Measurements from ENCODE around the gene KRTAP19-3.
"Not testable (repeated sequence)": the region's sequence is repeated elsewhere in the genome, so short reads cannot be mapped to it uniquely, and the experiment has no call there.

Gene KRTAP19-3

GRCh38 chr21:30491963-30492428 is at the start of gene KRTAP19-3:
Gene KRTAP19-3 (minus strand): TSS chr21:30492013. CDS start chr21:30491957, 56 bp downstream.
- DNase-seq (ENCODE audit: low read depth), result no peak

GRCh38 chr21:30518876-30519275 is 27.1 kb upstream of the KRTAP19-3 start:
- DNase-seq (ENCODE audit: low read depth), result no peak

GRCh38 chr21:30515681-30516080 is 23.9 kb upstream of the KRTAP19-3 start:
- DNase-seq (ENCODE audit: low read depth), result no peak

GRCh38 chr21:30505621-30506205 is 13.9 kb upstream of the KRTAP19-3 start:
- DNase-seq (ENCODE audit: low read depth), result not testable (repeated sequence)

- no peak for DNase-seq (ENCODE audit: low read depth)
Observed at GRCh38 chr21:30502041-30502440, 10.2 kb upstream of the KRTAP19-3 start, which contains the start of gene KRTAP19-5. Gene KRTAP19-5 (minus strand): TSS chr21:30502141. CDS start chr21:30502090, 51 bp downstream.

- no peak for DNase-seq (ENCODE audit: low read depth)
Observed at GRCh38 chr21:30497065-30497464, 5.3 kb upstream of the KRTAP19-3 start, which contains the start of gene KRTAP19-4. Gene KRTAP19-4 (minus strand): TSS chr21:30497165. CDS start chr21:30497110, 55 bp downstream.

- DNase-seq (ENCODE audit: low read depth), result no peak
Observed at GRCh38 chr21:30487336-30487735, 4.5 kb downstream of the KRTAP19-3 start, which contains the start of gene KRTAP19-2. Gene KRTAP19-2 (minus strand): TSS chr21:30487436. CDS start chr21:30487348, 88 bp downstream.

- DNase-seq (ENCODE audit: low read depth), result no peak
Observed at GRCh38 chr21:30486180-30486579, 5.6 kb downstream of the KRTAP19-3 start.

- no peak for DNase-seq (ENCODE audit: low read depth)
Observed at GRCh38 chr21:30482130-30482529, 9.7 kb downstream of the KRTAP19-3 start.

- no peak for DNase-seq (ENCODE audit: low read depth)
Observed at GRCh38 chr21:30480145-30480544, 11.7 kb downstream of the KRTAP19-3 start, which contains the start of gene KRTAP19-1. Gene KRTAP19-1 (minus strand): TSS chr21:30480367. CDS start chr21:30480317, 50 bp downstream.

GRCh38 chr21:30479259-30479658 is 12.6 kb downstream of the KRTAP19-3 start:
- DNase-seq (ENCODE audit: low read depth), result no peak

- DNase-seq (ENCODE audit: low read depth), result no peak
Observed at GRCh38 chr21:30478004-30478403, 13.8 kb downstream of the KRTAP19-3 start.

GRCh38 chr21:30468900-30469714 is 22.7 kb downstream of the KRTAP19-3 start:
- no peak for DNase-seq (ENCODE audit: low read depth)

- no peak for DNase-seq (ENCODE audit: low read depth)
Observed at GRCh38 chr21:30463713-30464112, 28.1 kb downstream of the KRTAP19-3 start.

- no peak for DNase-seq (ENCODE audit: low read depth)
Observed at GRCh38 chr21:30448514-30448913, 43.3 kb downstream of the KRTAP19-3 start.

GRCh38 chr21:30447056-30447455 is 44.8 kb downstream of the KRTAP19-3 start:
- no peak for DNase-seq (ENCODE audit: low read depth)

- DNase-seq (ENCODE audit: low read depth), result no peak
Observed at GRCh38 chr21:30444204-30444603, 47.6 kb downstream of the KRTAP19-3 start.

- DNase-seq (ENCODE audit: low read depth), result no peak
Observed at GRCh38 chr21:30443226-30443625, 48.6 kb downstream of the KRTAP19-3 start.
